Measurements from ENCODE around the gene FAM163B.

The FAM163B gene

DNA sequence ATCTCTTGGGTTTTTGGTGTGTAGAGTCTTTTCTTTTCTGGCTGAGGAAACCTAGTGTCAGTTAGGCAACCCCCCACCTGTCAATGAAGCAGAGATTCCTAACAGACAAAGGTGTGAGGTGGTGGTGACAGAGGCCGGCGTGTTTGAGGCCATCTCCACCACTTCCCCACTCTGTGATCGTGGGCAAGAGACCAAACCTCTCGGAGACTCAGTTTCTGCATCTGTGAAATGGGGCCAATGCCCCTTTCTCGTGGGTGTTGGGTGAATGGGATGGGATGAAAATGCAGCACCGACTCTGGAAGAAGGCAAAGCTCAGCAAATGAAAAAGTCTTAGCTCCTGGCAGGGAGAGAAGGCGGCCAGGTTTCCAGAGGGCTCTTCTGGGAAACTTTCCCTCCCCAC is 807 bp downstream of the FAM163B start:
- Histone ChIP-seq H3K27ac (ENCODE audit: low read depth in 2 of 2, low read length in 2 of 2) (no peak overlapping the region), H3K9ac (ENCODE audit: low read depth in 1 of 2, low read length in 2 of 2) (no peak overlapping the region), H3K27me3 (ENCODE audit: control insufficient read depth in 2 of 2, insufficient read depth in 2 of 2, low read length in 2 of 2) (peaks cover 13 to 14% of the 10 kb centered on the region in 2 donors)

DNA sequence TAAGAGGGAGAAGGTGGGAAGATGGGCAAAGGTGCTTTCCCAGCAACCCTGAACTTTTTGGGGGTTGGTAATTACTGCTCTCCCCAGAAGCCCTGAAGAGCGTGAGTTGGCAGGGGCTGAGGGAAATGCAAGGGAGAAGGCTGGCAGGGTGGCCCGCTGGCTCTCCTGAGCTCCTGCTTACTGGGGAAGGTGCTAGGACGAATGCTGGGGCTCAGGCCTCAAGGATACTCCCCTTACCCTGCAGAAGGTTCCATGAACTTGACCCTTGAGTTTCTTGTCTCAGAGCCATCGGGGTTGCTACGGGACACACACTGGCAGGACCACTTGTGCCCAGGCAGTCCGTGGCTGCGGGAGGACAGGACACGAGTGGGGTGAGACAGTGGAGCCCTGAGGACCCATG is 1.2 kb downstream of the FAM163B start:
- Histone ChIP-seq H3K4me3 (ENCODE audit: low read length in 2 of 2) (no peak overlapping the region), H3K9me3 (ENCODE audit: control insufficient read depth in 2 of 2, low read length in 2 of 2) (no peaks in the 10 kb centered on the region), H3K36me3 (ENCODE audit: control insufficient read depth in 2 of 2, insufficient read depth in 2 of 2, low read length in 2 of 2) (no peaks in the 10 kb centered on the region), H3K27me3 (ENCODE audit: control insufficient read depth in 2 of 2, insufficient read depth in 2 of 2, low read length in 2 of 2) (peaks cover 14 to 16% of the 10 kb centered on the region in 2 donors), H3K27ac (ENCODE audit: low read depth in 2 of 2, low read length in 2 of 2) (no peak overlapping the region), H3K4me1 (ENCODE audit: control insufficient read depth in 2 of 2, insufficient read depth in 2 of 2, low read length in 2 of 2) (no peaks in the 10 kb centered on the region), H3K9ac (ENCODE audit: low read depth in 1 of 2, low read length in 2 of 2) (no peak overlapping the region)

More for the DNA sequence above, 807 bp downstream of the FAM163B start:
- Histone ChIP-seq H3K4me1 (ENCODE audit: control insufficient read depth in 2 of 2, insufficient read depth in 2 of 2, low read length in 2 of 2) (no peaks in the 10 kb centered on the region), H3K36me3 (ENCODE audit: control insufficient read depth in 2 of 2, insufficient read depth in 2 of 2, low read length in 2 of 2) (no peaks in the 10 kb centered on the region), H3K4me3 (ENCODE audit: low read length in 2 of 2) (no peak overlapping the region), H3K9me3 (ENCODE audit: control insufficient read depth in 2 of 2, low read length in 2 of 2) (no peaks in the 10 kb centered on the region)

DNA sequence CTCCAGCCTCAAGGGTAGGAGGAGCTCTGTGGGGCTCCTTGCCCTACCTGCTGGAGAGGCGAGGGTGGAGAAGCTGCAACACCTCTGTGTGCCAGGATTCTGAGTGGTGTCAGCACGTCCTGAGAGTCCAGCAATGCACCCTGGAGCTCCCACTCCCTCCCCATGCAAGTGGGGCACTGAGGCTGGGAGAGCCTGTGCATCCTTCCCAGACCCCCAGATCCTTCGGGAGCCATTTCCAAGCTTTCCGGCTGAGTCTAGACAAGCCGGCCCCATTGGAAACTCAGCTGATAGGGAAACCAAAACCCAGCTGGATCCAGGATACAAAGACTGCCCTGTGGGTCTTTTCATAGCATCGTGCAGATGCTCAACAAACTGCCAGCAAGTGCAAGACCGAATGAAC is 1.8 kb downstream of the FAM163B start:
- Histone ChIP-seq H3K9me3 (ENCODE audit: control insufficient read depth in 2 of 2, low read length in 2 of 2) (no peaks in the 10 kb centered on the region), H3K27me3 (ENCODE audit: control insufficient read depth in 2 of 2, insufficient read depth in 2 of 2, low read length in 2 of 2) (peaks cover 14 to 16% of the 10 kb centered on the region in 2 donors), H3K27ac (ENCODE audit: low read depth in 2 of 2, low read length in 2 of 2) (no peak overlapping the region), H3K4me3 (ENCODE audit: low read length in 2 of 2) (no peak overlapping the region), H3K9ac (ENCODE audit: low read depth in 1 of 2, low read length in 2 of 2) (no peak overlapping the region), H3K4me1 (ENCODE audit: control insufficient read depth in 2 of 2, insufficient read depth in 2 of 2, low read length in 2 of 2) (no peaks in the 10 kb centered on the region), H3K36me3 (ENCODE audit: control insufficient read depth in 2 of 2, insufficient read depth in 2 of 2, low read length in 2 of 2) (no peaks in the 10 kb centered on the region)

DNA sequence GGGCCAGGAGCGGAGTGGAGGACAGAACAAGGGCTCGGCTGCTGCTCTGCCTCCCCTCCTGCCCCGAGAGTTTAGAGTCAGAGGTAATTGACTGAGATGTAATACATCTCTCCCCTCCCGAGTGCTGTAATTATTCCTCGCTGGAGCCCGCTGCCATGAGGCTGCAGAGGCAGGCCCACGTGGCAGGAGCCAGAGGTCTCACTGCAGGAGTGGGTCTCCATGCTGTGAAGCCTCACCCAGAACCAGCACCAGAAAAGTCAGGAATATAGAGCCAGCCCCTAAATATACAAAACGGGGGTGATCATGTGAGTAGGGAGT is 2.5 kb downstream of the FAM163B start:
- H3K4me1 ChIP-seq (ENCODE audit: control insufficient read depth in 2 of 2, insufficient read depth in 2 of 2, low read length in 2 of 2), result no peaks in the 10 kb centered on the region
- H3K4me3 ChIP-seq (ENCODE audit: low read length in 2 of 2), result no peak overlapping the region
- H3K27ac ChIP-seq (ENCODE audit: low read depth in 2 of 2, low read length in 2 of 2), result no peak overlapping the region
- peaks cover 13 to 16% of the 10 kb centered on the region in 2 donors for H3K27me3 ChIP-seq (ENCODE audit: control insufficient read depth in 2 of 2, insufficient read depth in 2 of 2, low read length in 2 of 2)
- H3K9ac ChIP-seq (ENCODE audit: low read depth in 1 of 2, low read length in 2 of 2), result no peak overlapping the region
- no peaks in the 10 kb centered on the region for H3K9me3 ChIP-seq (ENCODE audit: control insufficient read depth in 2 of 2, low read length in 2 of 2)
- H3K36me3 ChIP-seq (ENCODE audit: control insufficient read depth in 2 of 2, insufficient read depth in 2 of 2, low read length in 2 of 2), result no peaks in the 10 kb centered on the region

DNA sequence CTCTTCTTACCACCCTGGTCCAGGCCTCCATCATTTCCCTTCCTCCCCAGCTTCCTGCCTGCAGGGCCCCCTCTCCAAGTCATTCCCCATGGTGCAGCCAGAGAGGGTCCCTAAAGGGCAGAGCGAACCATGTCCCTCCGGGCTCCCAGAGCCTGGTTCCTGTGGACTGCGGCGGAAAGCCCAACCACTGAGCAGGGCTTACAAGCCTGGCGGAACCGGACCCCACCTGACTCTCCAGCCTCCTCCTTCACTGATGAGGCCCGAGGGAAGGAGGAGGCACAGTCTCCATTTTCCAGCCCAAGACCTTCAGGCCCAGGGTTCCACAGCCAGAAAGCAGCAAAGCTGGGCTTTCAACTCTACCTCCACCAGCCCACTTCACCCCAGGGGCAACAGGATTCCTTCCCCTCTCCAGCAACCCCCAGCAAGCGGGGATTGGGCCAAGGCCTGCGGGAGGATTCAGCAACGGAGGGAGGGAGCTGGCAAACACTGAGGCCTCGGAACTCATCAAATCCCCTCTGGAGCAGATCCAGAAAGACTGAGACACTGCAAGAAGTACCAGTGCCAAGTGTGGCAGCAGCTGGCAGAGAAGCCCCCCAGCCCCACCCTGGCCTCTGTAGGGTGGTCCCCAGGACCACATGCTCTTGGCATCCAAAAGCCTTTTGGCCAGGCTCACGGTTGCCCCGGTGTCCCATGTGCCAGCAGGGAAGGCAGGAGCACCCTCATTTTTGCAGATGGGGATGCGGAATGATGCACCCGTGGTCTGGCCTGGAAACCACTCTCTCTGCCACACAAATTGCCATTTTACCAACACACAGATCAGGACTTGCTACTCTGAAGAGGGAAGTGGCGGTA is 3.1 kb downstream of the FAM163B start:
- no peaks in the 10 kb centered on the region for H3K9me3 ChIP-seq (ENCODE audit: control insufficient read depth in 2 of 2, low read length in 2 of 2)
- peaks cover 12 to 16% of the 10 kb centered on the region in 2 donors for H3K27me3 ChIP-seq (ENCODE audit: control insufficient read depth in 2 of 2, insufficient read depth in 2 of 2, low read length in 2 of 2)
- no peaks in the 10 kb centered on the region for H3K36me3 ChIP-seq (ENCODE audit: control insufficient read depth in 2 of 2, insufficient read depth in 2 of 2, low read length in 2 of 2)
- H3K4me3 ChIP-seq (ENCODE audit: low read length in 2 of 2), result no peak overlapping the region
- no peak overlapping the region for H3K27ac ChIP-seq (ENCODE audit: low read depth in 2 of 2, low read length in 2 of 2)
- no peak overlapping the region for H3K9ac ChIP-seq (ENCODE audit: low read depth in 1 of 2, low read length in 2 of 2)
- H3K4me1 ChIP-seq (ENCODE audit: control insufficient read depth in 2 of 2, insufficient read depth in 2 of 2, low read length in 2 of 2), result no peaks in the 10 kb centered on the region

DNA sequence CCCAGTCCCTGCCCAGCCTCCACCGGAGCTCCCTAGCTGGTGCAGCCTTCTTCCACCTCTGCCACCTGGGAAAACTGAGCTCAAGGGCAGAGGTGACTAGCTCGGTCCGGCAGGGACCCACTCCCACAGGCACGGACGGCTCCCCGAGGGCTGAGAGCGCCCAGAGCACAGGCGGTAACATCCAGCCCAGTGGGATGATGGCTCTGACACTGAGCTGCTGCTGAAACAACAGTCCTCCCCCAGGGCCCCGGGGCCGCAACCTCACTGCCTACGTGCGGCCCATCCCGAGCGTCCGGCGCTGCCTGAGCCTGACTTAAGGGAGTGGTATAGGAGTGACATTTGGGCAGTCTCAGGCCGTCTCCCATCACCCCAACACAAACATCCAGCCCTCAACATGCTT is 3.7 kb downstream of the FAM163B start:
- Histone ChIP-seq H3K36me3 (ENCODE audit: control insufficient read depth in 2 of 2, insufficient read depth in 2 of 2, low read length in 2 of 2) (no peaks in the 10 kb centered on the region), H3K27ac (ENCODE audit: low read depth in 2 of 2, low read length in 2 of 2) (no peak overlapping the region), H3K9ac (ENCODE audit: low read depth in 1 of 2, low read length in 2 of 2) (no peak overlapping the region), H3K4me1 (ENCODE audit: control insufficient read depth in 2 of 2, insufficient read depth in 2 of 2, low read length in 2 of 2) (no peaks in the 10 kb centered on the region), H3K4me3 (ENCODE audit: low read length in 2 of 2) (no peak overlapping the region), H3K9me3 (ENCODE audit: control insufficient read depth in 2 of 2, low read length in 2 of 2) (no peaks in the 10 kb centered on the region), H3K27me3 (ENCODE audit: control insufficient read depth in 2 of 2, insufficient read depth in 2 of 2, low read length in 2 of 2) (peaks cover 12 to 16% of the 10 kb centered on the region in 2 donors)

DNA sequence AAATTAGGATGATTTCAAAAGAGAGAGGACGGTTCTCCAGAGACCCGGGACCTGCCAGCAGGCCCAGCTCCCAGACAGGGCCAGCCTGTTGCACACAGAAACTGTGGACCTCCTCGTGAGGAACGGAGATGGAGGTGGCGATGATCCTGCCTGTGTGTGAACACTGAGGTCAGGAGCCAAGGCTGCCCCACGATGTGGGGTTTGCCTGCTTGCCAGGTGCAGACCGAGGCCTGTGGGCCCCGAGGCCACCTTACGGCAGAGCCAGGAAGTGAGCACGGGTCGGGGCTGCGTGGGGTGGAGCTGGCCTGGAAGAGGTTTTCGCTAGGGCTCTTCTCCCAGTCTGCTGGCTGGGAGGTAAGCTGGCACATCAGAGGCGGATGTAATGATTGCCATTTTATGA is 4.3 kb downstream of the FAM163B start:
- Histone ChIP-seq H3K27me3 (ENCODE audit: control insufficient read depth in 2 of 2, insufficient read depth in 2 of 2, low read length in 2 of 2) (peaks cover 12 to 14% of the 10 kb centered on the region in 2 donors), H3K9ac (ENCODE audit: low read depth in 1 of 2, low read length in 2 of 2) (no peak overlapping the region), H3K27ac (ENCODE audit: low read depth in 2 of 2, low read length in 2 of 2) (no peak overlapping the region), H3K4me3 (ENCODE audit: low read length in 2 of 2) (no peak overlapping the region), H3K4me1 (ENCODE audit: control insufficient read depth in 2 of 2, insufficient read depth in 2 of 2, low read length in 2 of 2) (no peaks in the 10 kb centered on the region), H3K36me3 (ENCODE audit: control insufficient read depth in 2 of 2, insufficient read depth in 2 of 2, low read length in 2 of 2) (no peaks in the 10 kb centered on the region), H3K9me3 (ENCODE audit: control insufficient read depth in 2 of 2, low read length in 2 of 2) (no peaks in the 10 kb centered on the region)

DNA sequence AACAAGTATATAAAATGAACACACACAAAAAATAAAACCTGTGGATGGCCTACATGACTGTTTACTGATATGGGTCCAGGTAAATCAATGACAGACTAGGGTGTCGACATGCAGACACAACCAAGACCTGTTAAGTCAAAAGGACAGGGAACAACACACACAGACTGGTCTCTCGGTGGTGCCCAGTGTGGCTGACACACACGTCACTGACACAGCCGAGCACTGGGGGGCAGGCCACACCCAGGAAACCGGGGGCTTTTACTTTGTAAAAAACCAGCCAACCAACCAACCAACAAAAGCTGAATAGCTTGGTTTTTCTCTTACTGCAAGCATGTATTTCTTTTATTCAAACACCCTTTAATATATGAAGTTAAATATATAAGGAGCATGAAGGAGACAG is 5.0 kb downstream of the FAM163B start:
- Histone ChIP-seq H3K27me3 (ENCODE audit: control insufficient read depth in 2 of 2, insufficient read depth in 2 of 2, low read length in 2 of 2) (peaks cover 11 to 12% of the 10 kb centered on the region in 2 donors), H3K36me3 (ENCODE audit: control insufficient read depth in 2 of 2, insufficient read depth in 2 of 2, low read length in 2 of 2) (no peaks in the 10 kb centered on the region), H3K4me1 (ENCODE audit: control insufficient read depth in 2 of 2, insufficient read depth in 2 of 2, low read length in 2 of 2) (no peaks in the 10 kb centered on the region), H3K9ac (ENCODE audit: low read depth in 1 of 2, low read length in 2 of 2) (no peak overlapping the region), H3K27ac (ENCODE audit: low read depth in 2 of 2, low read length in 2 of 2) (no peak overlapping the region), H3K9me3 (ENCODE audit: control insufficient read depth in 2 of 2, low read length in 2 of 2) (no peaks in the 10 kb centered on the region), H3K4me3 (ENCODE audit: low read length in 2 of 2) (no peak overlapping the region)

DNA sequence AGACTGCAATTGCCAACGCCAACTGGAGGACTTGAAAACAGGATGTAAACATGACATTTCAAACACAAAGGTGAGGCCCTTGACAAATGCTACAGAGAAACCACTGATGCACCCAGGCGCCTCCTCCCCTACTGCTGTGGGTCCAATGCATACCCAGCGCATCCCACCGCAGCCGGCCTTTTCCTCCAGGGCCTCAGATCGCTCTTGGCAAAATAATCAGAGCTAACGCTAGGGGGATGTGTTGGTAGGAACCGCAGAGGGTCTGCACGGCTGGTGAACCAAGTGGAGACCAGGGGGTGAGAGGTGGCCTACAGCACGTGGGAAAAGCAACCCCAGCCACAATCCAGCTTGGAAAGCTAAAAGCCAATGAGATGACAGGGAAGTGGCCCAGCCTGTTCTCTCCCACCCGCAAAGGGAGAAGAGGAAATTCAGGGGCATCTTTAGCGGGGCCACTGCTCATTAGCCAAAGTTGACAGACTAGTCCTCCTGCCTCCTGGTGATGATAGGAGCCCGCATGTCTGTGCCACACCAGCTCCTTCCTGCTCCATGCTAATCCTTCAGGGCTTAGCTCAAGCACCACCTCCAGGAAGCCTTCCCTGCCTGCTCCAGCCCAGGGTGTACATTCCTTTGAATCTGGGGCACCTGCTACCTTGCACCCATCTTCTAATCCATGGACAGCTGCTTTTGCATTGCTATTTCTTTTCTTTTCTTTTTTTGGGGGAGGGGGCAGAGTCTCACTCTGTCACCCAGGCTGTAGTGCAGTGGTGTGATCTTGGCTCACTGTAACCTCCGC is 5.9 kb downstream of the FAM163B start:
- Histone ChIP-seq H3K27ac (ENCODE audit: low read depth in 2 of 2, low read length in 2 of 2) (no peak overlapping the region), H3K27me3 (ENCODE audit: control insufficient read depth in 2 of 2, insufficient read depth in 2 of 2, low read length in 2 of 2) (peaks cover 9 to 12% of the 10 kb centered on the region in 2 donors), H3K4me1 (ENCODE audit: control insufficient read depth in 2 of 2, insufficient read depth in 2 of 2, low read length in 2 of 2) (no peaks in the 10 kb centered on the region), H3K36me3 (ENCODE audit: control insufficient read depth in 2 of 2, insufficient read depth in 2 of 2, low read length in 2 of 2) (no peaks in the 10 kb centered on the region), H3K9me3 (ENCODE audit: control insufficient read depth in 2 of 2, low read length in 2 of 2) (no peaks in the 10 kb centered on the region), H3K9ac (ENCODE audit: low read depth in 1 of 2, low read length in 2 of 2) (no peak overlapping the region), H3K4me3 (ENCODE audit: low read length in 2 of 2) (no peak overlapping the region)

DNA sequence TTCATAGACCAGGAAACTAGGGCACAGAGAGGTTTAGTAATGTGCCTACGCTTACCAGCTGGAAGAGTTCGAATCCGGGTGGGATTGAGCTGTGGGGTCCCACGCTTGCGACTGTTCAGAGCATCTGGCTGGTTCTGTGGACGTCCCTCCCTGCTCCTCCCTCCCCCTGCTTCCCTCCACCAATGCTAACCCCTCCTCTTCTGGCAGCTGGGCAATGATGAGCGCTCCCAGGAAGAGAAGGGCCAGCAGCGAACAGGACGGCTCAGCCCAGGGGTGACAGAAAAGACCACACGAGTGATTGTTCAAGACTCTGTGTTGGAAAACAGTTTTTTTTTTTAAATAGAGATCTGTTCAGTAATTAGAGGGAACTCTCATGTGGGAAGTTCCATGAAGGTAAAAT is 6.9 kb downstream of the FAM163B start:
- H3K36me3 ChIP-seq (ENCODE audit: control insufficient read depth in 2 of 2, insufficient read depth in 2 of 2, low read length in 2 of 2), result no peaks in the 10 kb centered on the region
- no peak overlapping the region for H3K4me3 ChIP-seq (ENCODE audit: low read length in 2 of 2)
- no peak overlapping the region for H3K27ac ChIP-seq (ENCODE audit: low read depth in 2 of 2, low read length in 2 of 2)
- peaks cover 0 to 4% of the 10 kb centered on the region in 2 donors for H3K9me3 ChIP-seq (ENCODE audit: control insufficient read depth in 2 of 2, low read length in 2 of 2)
- no peaks in the 10 kb centered on the region for H3K4me1 ChIP-seq (ENCODE audit: control insufficient read depth in 2 of 2, insufficient read depth in 2 of 2, low read length in 2 of 2)
- H3K9ac ChIP-seq (ENCODE audit: low read depth in 1 of 2, low read length in 2 of 2), result no peak overlapping the region
- peaks cover 5 to 9% of the 10 kb centered on the region in 2 donors for H3K27me3 ChIP-seq (ENCODE audit: control insufficient read depth in 2 of 2, insufficient read depth in 2 of 2, low read length in 2 of 2)
